Peyer's patch (tissue), 4 donors: ENCODE data around the gene SERPINA10. TPM values are rescaled to one million over a fixed set of nuclear protein-coding genes. Genes with fewer than 3 reads are reported as not detected.
A peak's percentile ranks its signal among the peaks of the same experiment; 100 is the strongest.

Experiments used
- DNase-seq, 3 donors: peaks; one replicate each; pipeline ENCODE4 v3.0.0-alpha.2; 2017 to 2019
- H3K27ac ChIP-seq, 4 donors: fragments of 200-600 bp; sonication (generic); one replicate each; pipeline ENCODE4 v1.5.1; 2016 to 2019
- H3K27me3 ChIP-seq, 2 donors: fragments of 200-600 bp; sonication (generic); one replicate each; pipeline ENCODE4 v1.5.1; 2019
- H3K36me3 ChIP-seq, 3 donors: fragments of 200-600 bp; sonication (generic); one replicate each; pipeline ENCODE4 v1.5.1; 2016 to 2019
- H3K4me1 ChIP-seq, 4 donors: fragments of 200-600 bp; sonication (generic); one replicate each; pipeline ENCODE4 v1.5.1; 2016 to 2019
- H3K4me3 ChIP-seq, 4 donors: fragments of 200-600 bp; sonication (generic); 1 replicate in 3 of 4; 2 replicates in 1 of 4; pipeline ENCODE4 v1.5.1; 2016 to 2019; ENCODE audit warnings: mild to moderate bottlenecking in 1 of 4
- H3K9me3 ChIP-seq, 4 donors: fragments of 200-600 bp; sonication (generic); one replicate each; pipeline ENCODE4 v1.5.1; 2016 to 2019; ENCODE audit warnings: mild to moderate bottlenecking in 1 of 4
- CTCF ChIP-seq, 6 experiments: fragments of 450-650 bp in 4 of 6; fragments of 200-600 bp in 2 of 6; sonication (generic) in 1 of 6; IDR thresholded peaks; one replicate each; pipeline ENCODE4 v1.5.1; 2017 to 2019; ENCODE audit warnings: antibody characterized with exemption in 6 of 6, mild to moderate bottlenecking in 3 of 6, moderate library complexity in 1 of 6
- POLR2A ChIP-seq, 2 donors: fragments of 450-650 bp; IDR thresholded peaks; one replicate each; pipeline ENCODE4 v1.5.1; 2017; ENCODE audit warnings: antibody characterized with exemption in 2 of 2, mild to moderate bottlenecking in 2 of 2, moderate library complexity in 2 of 2
- total RNA-seq, 4 donors: library from RNA; depleted of rRNA; stranded (reverse); fragments of >200 nt; gene quantifications; one replicate each; pipeline ENCODE4 v1.1.0, GENCODE V29; 2016

Gene SERPINA10
- total RNA-seq, 4 donors from 2014 or later = not detected

- no peak for TF ChIP-seq CTCF (IDR thresholded peaks at IDR 0.05)
- no peak for TF ChIP-seq POLR2A (IDR thresholded peaks at IDR 0.05)
- Histone ChIP-seq H3K36me3 (no peaks in the 10 kb centered on the region), H3K27ac (no peak overlapping the region), H3K9me3 (no peaks in the 10 kb centered on the region), H3K4me1 (no peaks in the 10 kb centered on the region), H3K27me3 (no peaks in the 10 kb centered on the region), H3K4me3 (no peak overlapping the region)
- no peak for DNase-seq
Measured at GRCh38 chr14:94290197-94290596, 2.9 kb downstream of the SERPINA10 start.

GRCh38 chr14:94288610-94289465 is 4.2 kb downstream of the SERPINA10 start:
- no peak for TF ChIP-seq POLR2A (IDR thresholded peaks at IDR 0.05)
- no peak for TF ChIP-seq CTCF (IDR thresholded peaks at IDR 0.05)
- H3K4me1 ChIP-seq = no peaks in the 10 kb centered on the region

GRCh38 chr14:94285158-94285557 is 7.9 kb downstream of the SERPINA10 start:
- Histone ChIP-seq H3K27ac (no peak overlapping the region), H3K9me3 (no peaks in the 10 kb centered on the region), H3K4me1 (no peaks in the 10 kb centered on the region), H3K4me3 (no peak overlapping the region), H3K36me3 (no peaks in the 10 kb centered on the region), H3K27me3 (no peaks in the 10 kb centered on the region)
- TF ChIP-seq POLR2A (IDR thresholded peaks at IDR 0.05) = no peak
- TF ChIP-seq CTCF (IDR thresholded peaks at IDR 0.05) = no peak
- no peak for DNase-seq

More at GRCh38 chr14:94288610-94289465, 4.2 kb downstream of the SERPINA10 start:
- Histone ChIP-seq H3K27me3 (no peaks in the 10 kb centered on the region), H3K27ac (no peak overlapping the region), H3K36me3 (no peaks in the 10 kb centered on the region), H3K9me3 (no peaks in the 10 kb centered on the region), H3K4me3 (peak overlapping the region in 1 of 4 donors; percentile 8)
- DNase-seq = no peak

GRCh38 chr14:94284221-94284620 is 8.8 kb downstream of the SERPINA10 start:
- Histone ChIP-seq H3K27ac (no peak overlapping the region), H3K36me3 (no peaks in the 10 kb centered on the region), H3K9me3 (no peaks in the 10 kb centered on the region), H3K4me1 (no peaks in the 10 kb centered on the region), H3K4me3 (no peak overlapping the region), H3K27me3 (no peaks in the 10 kb centered on the region)
- no peak for TF ChIP-seq CTCF (IDR thresholded peaks at IDR 0.05)
- TF ChIP-seq POLR2A (IDR thresholded peaks at IDR 0.05) = no peak
- DNase-seq = no peak

GRCh38 chr14:94282991-94283723 is 9.9 kb downstream of the SERPINA10 start:
- Histone ChIP-seq H3K4me3 (no peak overlapping the region), H3K4me1 (no peaks in the 10 kb centered on the region), H3K36me3 (no peaks in the 10 kb centered on the region), H3K9me3 (no peaks in the 10 kb centered on the region), H3K27ac (no peak overlapping the region), H3K27me3 (no peaks in the 10 kb centered on the region)
- no peak for DNase-seq
- no peak for TF ChIP-seq CTCF (IDR thresholded peaks at IDR 0.05)
- TF ChIP-seq POLR2A (IDR thresholded peaks at IDR 0.05) = no peak
